Cortex of kidney (tissue), 1 donor: ENCODE results near the gene HMGXB3.

Source experiments
- DNase-seq: peaks from one replicate; lab custom pipeline; 2025; lab: John Stamatoyannopoulos, UW

Gene HMGXB3

DNA sequence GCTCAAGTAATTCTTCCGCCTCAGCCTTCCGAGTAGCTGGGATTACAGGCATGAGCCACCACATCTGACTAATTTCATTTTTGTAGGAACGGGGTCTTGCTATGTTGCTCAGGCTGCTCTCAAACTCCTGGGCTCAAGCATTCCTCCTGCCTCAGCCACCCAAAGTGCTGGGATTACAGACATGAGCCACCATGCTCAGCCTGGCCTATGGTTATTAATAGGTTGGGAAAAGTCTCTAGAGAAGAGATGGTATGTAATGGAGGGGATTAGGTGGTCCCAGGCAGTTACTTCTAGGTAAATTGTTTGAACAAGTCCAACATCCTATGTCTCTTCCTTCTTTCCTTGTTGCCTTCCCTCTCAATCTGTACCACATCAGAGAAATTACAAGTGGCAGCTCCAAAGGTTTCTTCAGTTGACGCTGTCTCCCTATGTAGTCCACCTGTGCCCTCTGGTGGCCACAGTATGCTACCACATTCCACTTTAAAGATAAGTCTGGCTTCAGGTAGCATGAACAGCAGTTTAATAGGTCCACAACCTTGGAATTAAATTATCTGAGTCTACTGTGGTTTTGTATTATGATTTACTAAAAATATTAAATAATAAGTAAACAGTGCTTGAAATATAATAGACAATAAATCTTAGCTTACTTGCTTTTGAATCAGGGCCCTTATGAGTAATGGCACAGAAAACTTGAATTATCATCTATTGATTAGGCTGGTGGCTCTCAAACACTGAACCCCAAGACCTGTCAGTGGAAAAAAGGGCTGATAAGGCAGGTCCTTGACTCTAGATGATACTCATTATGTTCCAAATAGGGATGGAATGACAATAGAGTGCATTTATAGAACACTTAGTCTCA lies 9.8 kb upstream of the HMGXB3 start:
- no peak for DNase-seq

DNA sequence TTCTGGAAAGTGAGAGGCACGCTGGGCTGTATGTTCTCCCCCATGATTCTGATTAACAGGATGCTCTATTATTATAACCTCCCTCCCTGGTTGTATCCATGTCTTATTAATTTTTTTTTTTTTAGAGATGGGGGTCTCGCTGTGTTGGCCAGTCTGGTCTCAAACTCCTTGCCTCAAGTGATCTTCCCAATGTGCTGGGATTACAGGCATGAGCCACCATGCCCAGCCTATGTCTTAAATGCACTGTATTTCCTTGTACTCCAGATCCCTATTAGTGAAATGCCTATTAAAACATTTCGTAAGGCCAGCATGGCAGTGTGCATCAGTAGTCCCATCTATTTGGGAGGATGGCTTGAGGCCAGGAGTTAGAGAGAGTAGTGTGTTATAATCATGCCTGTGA lies 7.1 kb upstream of the HMGXB3 start:
- DNase-seq = no peak

DNA sequence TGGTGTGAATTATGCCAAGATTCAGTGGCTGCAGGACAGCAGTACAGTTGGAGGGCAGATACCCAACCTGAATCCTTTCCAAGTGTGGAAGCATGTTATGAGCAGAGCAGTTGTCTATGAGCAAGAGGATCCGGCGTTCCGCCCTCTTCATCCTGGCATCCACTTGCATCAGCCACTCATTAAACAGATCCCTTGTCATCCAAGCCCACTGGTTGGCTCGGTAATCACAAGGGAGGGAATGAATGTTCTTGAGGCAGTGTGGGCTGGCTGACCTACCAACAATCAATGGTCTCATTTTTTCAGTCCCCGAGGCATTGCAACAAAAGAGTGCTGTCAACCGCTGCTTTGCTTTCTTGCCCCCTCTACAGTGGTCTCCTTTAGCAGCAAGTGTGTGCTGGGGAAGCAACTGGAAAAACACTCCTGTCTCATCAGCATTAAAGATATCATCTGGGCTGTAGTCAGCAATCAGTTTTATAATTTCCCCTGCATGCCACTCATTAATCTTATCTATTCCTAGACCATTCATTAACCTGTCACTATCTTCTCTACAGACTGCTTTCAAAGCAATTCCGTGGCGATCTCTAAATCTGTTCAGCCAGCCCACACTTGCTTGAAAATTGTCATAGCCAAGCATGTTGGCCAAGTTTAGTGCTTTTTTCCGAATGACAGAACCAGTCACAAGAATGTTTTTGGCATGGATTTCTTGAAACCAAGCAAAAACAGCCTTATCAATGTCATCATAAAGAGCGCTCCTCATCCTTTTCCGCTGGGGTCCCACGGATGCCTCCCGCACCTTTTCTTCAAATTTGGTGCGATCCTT lies 4.9 kb upstream of the HMGXB3 start:
- no peak for DNase-seq

DNA sequence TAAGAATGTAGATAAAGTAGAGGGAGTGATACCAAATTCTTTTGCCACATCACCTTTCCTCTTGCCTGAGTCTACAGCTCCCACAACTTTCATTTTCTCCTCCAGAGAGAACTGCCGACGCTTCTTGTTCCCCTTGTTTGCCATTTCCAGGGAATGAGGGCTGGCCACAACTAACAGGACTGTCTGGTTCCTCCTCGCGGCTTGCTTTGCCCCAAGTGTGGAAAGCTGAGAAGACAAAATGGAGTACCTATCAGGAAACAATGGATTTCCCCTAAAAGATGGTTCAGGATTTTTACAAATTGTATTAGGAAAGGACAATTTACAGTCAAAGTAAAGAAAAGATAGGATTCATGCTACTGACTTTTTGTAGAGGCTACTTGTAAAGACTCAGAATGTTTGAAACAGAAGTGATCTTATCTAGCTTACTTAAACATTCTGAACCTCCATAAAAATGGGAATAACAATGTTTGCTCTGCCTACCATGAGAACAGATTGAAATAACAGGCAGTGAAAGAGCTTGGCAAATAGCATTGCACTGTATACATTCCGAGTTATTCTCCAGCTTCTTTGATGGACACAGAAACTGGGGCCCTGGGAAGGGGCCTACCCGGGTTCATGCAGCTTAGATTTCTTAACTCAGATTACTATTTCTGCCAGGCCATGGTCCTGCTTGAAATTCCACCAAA lies 4.2 kb upstream of the HMGXB3 start:
- no peak for DNase-seq

DNA sequence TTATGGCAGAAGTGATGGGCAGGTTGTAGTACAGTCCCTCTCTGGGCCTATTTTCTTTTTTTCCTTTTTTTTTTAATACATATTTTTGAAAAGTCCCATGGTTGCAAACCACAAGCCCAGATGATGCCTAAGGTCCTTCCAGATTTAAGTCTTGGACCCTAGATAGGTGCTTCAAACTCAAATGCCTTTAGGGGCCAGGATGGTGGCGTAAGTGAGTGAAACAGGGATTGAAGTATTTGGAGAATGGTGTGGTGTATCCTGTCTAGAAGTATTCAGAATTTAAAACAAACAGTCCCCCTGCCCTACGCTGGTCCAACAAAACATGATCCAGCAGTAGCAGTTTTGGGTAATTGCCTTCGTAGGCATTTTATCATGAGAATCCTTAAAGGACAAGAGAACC lies 2.3 kb upstream of the HMGXB3 start:
- no peak for DNase-seq

DNA sequence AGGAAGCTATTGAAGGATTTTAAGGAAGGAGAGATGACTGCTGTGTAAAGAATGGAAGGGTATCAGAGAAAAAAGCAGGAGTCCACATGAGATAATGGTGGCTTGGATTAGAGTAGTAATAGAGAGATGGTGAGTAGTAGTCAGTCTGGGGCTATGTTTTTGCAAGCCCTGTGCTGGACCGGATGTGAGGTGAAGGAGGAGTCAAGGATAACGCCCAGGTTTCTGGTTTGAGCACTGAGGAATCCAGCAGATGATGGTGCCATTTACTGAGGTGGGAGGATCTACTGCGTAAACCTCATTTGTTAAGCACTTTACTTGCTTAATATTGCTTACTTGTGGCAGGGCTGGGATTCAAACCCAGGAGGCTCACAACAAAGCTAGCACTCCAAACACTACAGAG lies 1.2 kb upstream of the HMGXB3 start:
- no peak for DNase-seq

DNA sequence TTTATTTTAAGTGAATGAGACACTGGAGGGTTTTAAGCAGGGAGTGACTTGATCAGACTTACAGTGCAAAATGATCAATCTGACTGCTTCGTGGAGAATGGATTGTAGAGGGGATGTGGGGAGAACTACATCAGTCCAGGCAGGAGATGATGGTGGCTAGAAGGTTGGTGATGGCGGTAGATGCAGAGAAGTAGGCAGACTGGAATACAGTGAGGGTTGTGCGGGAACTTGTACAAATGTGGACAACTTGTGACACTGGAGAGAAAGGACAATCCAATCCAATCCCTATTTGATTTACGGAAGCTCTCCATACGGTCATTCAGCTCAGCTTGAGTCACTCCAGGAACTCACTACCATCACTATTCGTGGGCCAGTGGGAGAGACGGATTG lies 678 bp upstream of the HMGXB3 start:
- no peak for DNase-seq

DNA sequence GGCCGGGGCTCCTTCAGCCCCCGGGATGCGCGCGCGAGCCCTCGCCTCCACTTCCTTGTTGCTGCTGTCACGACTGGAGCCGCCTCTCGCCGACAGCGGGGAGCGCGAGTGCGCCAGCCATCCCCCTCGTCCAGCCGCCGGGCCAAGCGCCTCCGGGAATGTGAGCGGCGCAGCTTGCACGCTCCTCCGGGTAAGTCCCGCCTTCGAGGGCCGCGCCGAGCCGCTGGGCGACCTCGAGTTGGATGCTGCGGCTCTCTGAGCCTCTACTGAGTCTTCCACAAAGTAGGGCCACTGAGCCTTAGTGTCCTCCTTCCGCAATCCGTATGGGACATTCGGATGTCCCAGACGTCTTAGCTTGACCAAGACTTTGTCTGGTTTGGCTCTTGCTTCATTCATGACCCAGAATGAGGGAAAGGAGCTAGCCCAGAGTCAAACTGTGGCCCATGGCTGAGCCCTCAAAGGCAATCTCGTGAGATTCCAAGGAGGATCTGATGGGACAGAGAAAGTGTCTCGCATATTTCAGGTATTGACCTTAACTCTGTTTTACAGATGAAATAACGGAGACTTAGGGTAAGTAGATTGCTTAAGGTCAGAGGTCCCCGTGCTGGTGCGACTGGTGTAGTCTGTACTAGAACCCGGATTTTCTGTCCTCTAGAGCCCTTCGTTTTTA lies 586 bp downstream of the HMGXB3 start:
- DNase-seq = no peak

DNA sequence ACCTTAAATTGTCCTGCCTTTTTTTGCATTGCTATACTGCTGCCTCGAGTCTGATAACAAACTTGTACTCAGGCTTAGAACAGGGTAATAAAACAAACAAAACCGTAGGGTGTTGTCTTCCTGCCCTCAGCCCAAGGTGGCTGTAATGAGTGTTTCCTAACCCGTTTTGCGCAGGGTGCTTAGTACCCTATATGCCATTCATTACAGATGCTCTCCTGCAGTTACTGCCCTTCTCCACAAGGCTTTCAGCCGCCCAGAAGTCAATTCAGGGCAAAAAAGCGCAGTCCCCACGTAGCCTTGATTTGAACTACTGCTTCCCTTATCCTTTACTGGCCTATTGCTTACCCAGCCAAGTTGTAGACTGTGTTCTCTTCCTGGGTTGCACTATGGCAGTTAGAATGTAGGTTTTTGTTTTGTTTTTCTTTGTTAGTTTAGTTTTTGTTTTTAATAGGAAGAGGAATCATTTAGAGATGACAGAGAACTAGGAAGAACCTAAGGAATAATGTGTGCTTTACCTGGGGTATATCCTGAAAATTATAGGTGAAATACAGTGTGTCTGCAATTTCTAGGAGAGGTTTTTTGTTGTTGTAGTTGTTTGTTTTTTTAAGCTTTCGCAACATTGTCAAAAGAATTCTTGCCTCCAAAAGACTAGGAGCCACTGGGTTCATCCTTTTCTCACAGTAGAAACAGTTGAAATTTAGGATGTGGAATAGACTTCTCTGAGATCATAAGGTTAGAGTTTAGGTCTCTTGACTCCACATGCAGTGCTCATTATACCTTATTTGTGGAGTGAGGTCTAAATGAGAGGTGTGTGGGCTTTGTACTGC lies 1.3 kb downstream of the HMGXB3 start:
- DNase-seq = no peak

DNA sequence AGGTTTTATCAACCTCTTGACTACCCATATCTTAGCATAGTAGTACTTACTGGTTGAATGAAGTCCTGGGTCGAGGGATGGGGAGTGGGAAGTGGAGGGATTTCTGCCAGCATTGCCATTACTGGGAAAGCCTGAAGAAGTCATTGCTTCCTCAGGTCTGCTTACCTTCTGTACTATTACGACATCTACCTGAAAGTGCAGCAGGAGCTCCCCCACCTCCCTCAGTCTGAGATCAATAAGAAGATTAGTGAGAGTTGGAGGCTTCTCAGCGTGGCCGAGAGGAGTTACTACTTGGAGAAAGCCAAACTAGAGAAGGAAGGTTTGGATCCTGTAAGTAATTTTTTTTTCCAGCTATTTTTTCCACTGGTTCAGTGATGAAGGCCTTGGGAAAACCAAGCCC lies 5.8 kb downstream of the HMGXB3 start:
- DNase-seq = no peak

DNA sequence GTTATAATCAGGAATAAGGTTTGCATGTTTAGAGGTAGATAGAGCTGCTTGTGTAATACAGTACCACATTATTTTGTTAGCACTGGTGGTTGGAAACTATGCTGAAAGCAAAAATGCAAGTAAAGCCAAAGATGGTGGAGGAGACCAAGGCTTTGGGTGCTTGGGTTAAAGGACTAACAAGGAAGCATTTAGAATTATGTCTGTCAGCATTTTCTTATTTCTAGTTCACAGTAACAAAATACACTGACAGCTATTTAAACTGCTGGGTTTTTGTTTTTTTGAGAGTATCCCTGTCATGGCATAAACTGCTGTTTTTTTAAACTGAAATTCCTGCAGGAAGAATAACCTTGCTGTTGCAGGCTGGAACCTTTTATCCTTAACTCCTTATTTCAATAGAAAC lies 6.5 kb downstream of the HMGXB3 start:
- DNase-seq = no peak

DNA sequence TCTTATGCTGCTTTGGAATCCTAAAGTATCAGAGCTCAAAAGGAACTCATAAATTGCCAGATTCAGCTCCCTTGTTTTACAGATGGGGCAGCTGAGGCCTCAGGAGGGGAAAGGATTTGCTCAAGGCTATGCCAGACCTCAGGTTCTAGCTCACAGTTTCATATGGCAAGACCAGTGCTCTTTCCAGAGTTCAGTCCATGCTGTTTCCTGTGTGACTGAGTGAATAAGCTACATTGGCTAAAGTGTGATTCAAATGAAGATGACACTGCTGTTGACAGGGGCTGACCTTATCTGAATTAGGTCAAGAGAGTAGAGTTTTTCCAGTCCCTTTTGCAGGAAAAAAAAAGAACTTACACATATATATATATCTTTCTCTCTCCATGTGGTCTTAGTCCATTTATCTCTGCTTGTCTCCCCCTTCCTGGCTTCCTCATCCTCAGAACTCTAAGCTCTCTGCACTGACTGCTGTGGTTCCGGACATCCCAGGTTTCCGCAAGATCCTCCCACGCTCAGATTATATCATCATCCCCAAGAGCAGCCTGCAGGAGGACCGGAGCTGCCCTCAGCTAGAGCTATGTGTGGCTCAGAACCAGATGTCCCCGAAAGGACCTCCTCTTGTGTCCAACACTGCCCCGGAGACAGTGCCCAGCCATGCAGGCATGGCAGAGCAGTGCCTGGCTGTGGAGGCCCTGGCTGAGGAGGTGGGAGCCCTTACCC lies 9.3 kb downstream of the HMGXB3 start:
- DNase-seq = no peak

DNA sequence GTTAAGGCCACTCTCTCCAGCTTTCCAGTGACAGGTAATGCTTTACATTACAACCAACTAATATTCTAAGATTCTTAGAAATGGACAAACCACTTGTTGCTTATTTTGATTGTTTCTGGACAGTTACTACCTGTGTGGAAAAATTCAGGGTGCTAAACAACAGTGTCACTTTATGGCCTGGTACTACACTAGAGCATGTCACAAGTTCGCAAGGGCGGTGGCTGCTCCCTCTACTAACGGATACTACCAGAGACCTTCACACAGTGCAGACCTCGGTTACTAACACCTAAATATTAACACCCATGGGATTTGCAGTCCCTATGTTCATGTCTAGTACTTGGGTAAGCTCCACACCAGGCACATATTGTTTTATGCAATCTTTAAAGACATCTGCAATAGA lies 13.4 kb downstream of the HMGXB3 start:
- no peak for DNase-seq

DNA sequence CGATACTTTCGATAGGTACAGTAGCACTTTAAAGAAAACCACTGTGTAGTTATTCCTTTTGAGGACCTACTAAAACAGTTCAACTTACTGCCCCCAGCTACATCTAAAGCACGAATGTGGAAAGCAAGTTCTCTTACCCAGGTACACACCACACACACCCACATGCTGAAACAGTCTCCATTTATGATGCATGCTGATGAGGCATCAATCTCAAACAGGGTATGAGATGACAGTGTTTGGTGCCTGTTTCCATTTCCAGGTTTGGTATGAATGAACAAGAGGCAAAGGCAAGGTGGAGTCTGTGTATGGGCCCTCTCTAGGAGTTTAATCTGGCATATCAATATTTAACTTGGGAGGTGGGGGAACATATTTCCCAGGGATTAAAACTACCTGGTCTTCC lies 13.9 kb downstream of the HMGXB3 start:
- DNase-seq = no peak

DNA sequence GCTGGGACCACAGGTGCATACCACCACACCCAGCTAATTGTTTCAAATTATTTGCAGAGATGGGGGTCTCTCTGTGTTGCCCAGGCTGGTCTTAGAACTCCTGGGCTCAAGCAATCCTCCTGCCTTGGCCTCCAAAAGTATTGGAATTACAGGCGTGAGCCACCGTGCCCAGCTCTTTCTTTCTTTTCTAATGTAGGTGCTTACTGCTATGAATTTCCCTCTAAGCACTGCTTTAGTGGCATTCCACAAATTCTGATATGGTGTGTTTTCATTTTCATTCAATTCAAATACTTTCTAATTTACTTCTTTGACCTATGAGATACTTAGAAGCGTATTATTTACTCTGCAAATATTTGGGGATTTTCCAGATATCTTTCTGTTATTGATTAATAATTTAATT lies 14.9 kb downstream of the HMGXB3 start:
- no peak for DNase-seq

DNA sequence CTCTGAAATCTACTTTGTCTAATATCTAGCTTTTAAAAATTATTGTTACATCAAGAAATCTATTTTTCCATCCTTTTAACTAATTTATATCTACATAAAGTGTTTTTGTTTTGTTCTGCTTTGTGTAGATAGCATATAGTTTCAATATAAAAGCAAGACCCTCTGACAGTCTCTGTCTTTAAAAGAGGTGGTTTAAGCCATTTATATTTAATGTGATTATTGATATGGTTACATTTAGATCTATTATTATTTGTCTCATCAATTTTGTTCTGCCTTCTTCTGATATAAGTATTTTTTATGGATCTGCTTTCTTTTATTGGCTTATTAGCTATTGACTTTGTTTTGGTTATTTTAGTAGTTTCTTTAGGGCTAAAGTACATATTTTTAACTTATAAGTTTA lies 16.0 kb downstream of the HMGXB3 start:
- no peak for DNase-seq

DNA sequence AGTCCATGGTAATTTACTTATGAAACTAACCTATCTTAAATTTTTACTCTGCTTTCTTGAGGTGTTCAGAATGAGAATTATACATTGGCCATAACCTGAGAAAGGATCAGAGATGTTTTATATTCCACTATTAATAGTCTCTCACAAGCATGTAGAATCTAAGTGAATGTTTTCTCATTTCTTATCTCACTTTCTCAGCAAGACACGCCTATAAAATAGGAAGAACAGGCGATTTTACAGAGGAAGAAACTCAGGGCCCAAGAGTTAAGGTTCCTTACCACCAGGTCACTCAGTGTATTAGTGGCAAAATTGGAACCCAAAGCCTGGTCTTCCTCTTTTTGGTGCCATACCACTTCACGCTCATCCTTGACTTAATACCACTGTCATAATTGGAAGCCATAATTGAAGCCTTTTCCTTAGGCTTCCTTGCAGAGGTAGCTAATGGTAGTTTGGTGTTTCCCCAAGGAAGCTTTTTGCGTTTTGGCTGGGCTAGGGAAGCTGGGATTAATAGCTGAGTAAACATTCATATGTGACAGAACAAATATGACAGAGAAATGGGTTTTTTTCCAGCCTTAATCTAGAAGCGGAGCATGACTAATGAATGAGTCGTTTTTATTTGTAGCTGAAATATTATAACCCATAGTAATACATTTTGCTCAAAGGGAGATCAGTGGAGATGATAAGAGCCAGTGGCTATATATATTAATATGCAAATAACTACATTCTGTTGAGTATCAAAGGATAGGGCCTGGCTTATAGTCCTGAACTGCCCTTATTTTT lies 16.9 kb downstream of the HMGXB3 start:
- DNase-seq = no peak

DNA sequence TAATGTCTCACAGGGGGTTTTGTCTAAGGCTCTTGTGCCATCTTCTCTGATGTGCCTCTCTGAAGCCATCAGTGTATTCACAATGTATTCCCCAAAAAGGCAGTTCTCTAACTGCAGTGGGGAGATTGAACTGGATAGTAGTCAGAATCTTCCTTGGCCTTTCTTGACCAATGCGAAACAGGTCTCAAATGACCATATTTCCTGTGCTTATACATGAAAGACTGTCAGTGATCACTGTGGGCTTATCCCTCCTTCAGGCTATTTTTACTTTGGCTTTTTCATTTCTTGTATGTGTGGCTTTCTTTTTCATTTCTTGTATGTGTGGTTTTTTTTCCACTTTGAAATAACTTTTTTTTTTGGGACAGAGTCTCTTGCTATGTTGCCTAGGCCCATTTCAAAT lies 19.7 kb downstream of the HMGXB3 start:
- no peak for DNase-seq

DNA sequence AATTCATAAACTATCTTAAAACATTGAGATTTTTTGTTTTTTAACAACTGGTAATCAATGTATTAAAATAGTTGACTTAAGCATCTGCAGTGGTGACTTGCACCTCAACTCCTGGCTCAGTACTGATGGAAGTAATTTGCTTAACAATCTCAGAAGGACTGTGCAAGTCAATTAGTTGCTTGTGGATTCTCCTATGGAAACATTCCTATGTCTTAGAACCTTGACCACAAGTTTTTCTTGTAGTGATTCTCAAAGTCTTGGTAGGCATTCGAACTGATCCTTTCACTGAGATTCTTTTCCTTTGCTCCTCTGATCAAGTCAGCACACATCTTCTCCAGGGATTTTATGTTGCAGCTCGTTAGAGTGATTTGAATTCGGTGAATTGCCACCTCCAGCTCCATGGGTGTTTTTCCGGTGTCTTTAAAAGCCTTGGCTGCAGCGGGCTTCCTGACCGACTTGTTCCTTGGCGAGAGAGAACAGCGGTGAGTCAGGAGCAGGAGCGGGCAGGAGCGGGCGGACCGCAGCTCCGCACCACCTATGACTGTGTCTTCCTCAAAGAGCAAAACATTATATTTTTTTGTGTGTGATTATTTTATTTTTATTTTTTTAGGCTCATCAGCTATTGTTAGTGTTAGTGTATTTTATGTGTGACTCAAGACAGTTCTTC lies 21.1 kb downstream of the HMGXB3 start:
- DNase-seq = no peak
